D721Med (cell line): ENCODE results near the gene DAGLA.

Experiments used
- DNase-seq: peaks from one replicate; pipeline ENCODE4 v3.0.0; 2011; ENCODE audit warnings: low spot score; ENCODE audit not compliant: insufficient read length
- FAIRE-seq: peaks from 2 replicates; lab custom pipeline; 2011; peaks lifted over from hg19 to GRCh38; lab: Jason Lieb, UNC
- CTCF ChIP-seq: IDR thresholded peaks from 2 replicates; pipeline ENCODE4 v1.5.1; 2012; ENCODE audit warnings: mild to moderate bottlenecking, control low read depth; ENCODE audit not compliant: insufficient read depth; ENCODE audit errors: missing control alignments

The DAGLA gene

GRCh38 chr11:61724437-61724836, 44.2 kb downstream of the DAGLA start:
- no peak for DNase-seq
- FAIRE-seq: no peak
- TF ChIP-seq CTCF: no peak

- no peak for DNase-seq
Measured at GRCh38 chr11:61725781-61726231, 45.6 kb downstream of the DAGLA start.

GRCh38 chr11:61726775-61727174, 46.6 kb downstream of the DAGLA start:
- TF ChIP-seq CTCF: no peak
- DNase-seq (no peak), FAIRE-seq (no peak)

More at GRCh38 chr11:61725781-61726231, 45.6 kb downstream of the DAGLA start:
- no peak for TF ChIP-seq CTCF
- no peak for FAIRE-seq

GRCh38 chr11:61727401-61727811, 47.2 kb downstream of the DAGLA start:
- FAIRE-seq (no peak), DNase-seq (no peak)
- no peak for TF ChIP-seq CTCF

- no peak for TF ChIP-seq CTCF
- FAIRE-seq (no peak), DNase-seq (no peak)
Measured at GRCh38 chr11:61728066-61728939, 48.1 kb downstream of the DAGLA start.

- no peak for TF ChIP-seq CTCF
- DNase-seq (no peak), FAIRE-seq (no peak)
Measured at GRCh38 chr11:61728940-61729219, 48.7 kb downstream of the DAGLA start.
